RPMI7951 (cell line): ENCODE measurements around the gene CYP4F12. TPM values are rescaled to one million over a fixed set of nuclear protein-coding genes. Genes with fewer than 3 reads are reported as not detected.
A peak's percentile ranks its signal among the peaks of the same experiment; 100 is the strongest.

Source experiments
- DNase-seq: peaks from one replicate; pipeline ENCODE4 v3.0.0-alpha.2; 2012; ENCODE audit warnings: low read depth
- total RNA-seq: library from RNA; depleted of rRNA; stranded (reverse); fragments of >200 nt; shearing (Covaris generic); gene quantifications from 2 replicates; pipeline ENCODE4 v1.2.3, GENCODE V29; 2014; rRNA removed

CYP4F12 gene
- 0.20 TPM in 1 of 2 replicates, not detected in the other for total RNA-seq

- peak; percentile 69 for DNase-seq
Measured at GRCh38 chr19:15672580-15673175, at the start of gene CYP4F12. Gene CYP4F12, plus strand, starts transcription at chr19:15673087. Its CDS starts 443 bp downstream, at chr19:15673530.

- no peak for DNase-seq
Measured at GRCh38 chr19:15623711-15624318, 49.1 kb upstream of the CYP4F12 start.

GRCh38 chr19:15628236-15629002 is 44.5 kb upstream of the CYP4F12 start:
- DNase-seq: no peak

GRCh38 chr19:15629003-15629880 is 43.6 kb upstream of the CYP4F12 start:
- DNase-seq: peak; percentile 29

- DNase-seq: peak; percentile 20
Measured at GRCh38 chr19:15631817-15632216, 41.1 kb upstream of the CYP4F12 start.

GRCh38 chr19:15633082-15633835 is 39.6 kb upstream of the CYP4F12 start:
- no peak for DNase-seq

- DNase-seq: no peak
Measured at GRCh38 chr19:15634105-15634504, 38.8 kb upstream of the CYP4F12 start.

GRCh38 chr19:15635016-15635805 is 37.7 kb upstream of the CYP4F12 start:
- DNase-seq: no peak

- DNase-seq: no peak
Measured at GRCh38 chr19:15636026-15636425, 36.9 kb upstream of the CYP4F12 start.

- DNase-seq: no peak
Measured at GRCh38 chr19:15639596-15639995, 33.3 kb upstream of the CYP4F12 start.

GRCh38 chr19:15640294-15640903 is 32.5 kb upstream of the CYP4F12 start, which contains the start of gene CYP4F3:
Gene CYP4F3, plus strand, starts transcription at chr19:15640897. Its CDS starts 519 bp downstream, at chr19:15641416.
- DNase-seq: peak; percentile 38

- no peak for DNase-seq
Measured at GRCh38 chr19:15640904-15641597, 31.8 kb upstream of the CYP4F12 start.

- DNase-seq: no peak
Measured at GRCh38 chr19:15641901-15642491, 30.9 kb upstream of the CYP4F12 start.

GRCh38 chr19:15642807-15643206 is 30.1 kb upstream of the CYP4F12 start:
- DNase-seq: no peak

- DNase-seq: no peak
Measured at GRCh38 chr19:15643387-15643786, 29.5 kb upstream of the CYP4F12 start.

- DNase-seq: no peak
Measured at GRCh38 chr19:15644066-15644741, 28.7 kb upstream of the CYP4F12 start.

- no peak for DNase-seq
Measured at GRCh38 chr19:15644816-15645215, 28.1 kb upstream of the CYP4F12 start.

- DNase-seq: no peak
Measured at GRCh38 chr19:15649526-15649925, 23.4 kb upstream of the CYP4F12 start.
